Measurements from ENCODE around the gene SLC9C1. TPM values are rescaled to one million over a fixed set of nuclear protein-coding genes. Genes with fewer than 3 reads are reported as not detected.

SLC9C1 gene
- total and polyA plus RNA-seq, 7 experiments from 2014 or later: 0.08 TPM; not detected in 6

DNA sequence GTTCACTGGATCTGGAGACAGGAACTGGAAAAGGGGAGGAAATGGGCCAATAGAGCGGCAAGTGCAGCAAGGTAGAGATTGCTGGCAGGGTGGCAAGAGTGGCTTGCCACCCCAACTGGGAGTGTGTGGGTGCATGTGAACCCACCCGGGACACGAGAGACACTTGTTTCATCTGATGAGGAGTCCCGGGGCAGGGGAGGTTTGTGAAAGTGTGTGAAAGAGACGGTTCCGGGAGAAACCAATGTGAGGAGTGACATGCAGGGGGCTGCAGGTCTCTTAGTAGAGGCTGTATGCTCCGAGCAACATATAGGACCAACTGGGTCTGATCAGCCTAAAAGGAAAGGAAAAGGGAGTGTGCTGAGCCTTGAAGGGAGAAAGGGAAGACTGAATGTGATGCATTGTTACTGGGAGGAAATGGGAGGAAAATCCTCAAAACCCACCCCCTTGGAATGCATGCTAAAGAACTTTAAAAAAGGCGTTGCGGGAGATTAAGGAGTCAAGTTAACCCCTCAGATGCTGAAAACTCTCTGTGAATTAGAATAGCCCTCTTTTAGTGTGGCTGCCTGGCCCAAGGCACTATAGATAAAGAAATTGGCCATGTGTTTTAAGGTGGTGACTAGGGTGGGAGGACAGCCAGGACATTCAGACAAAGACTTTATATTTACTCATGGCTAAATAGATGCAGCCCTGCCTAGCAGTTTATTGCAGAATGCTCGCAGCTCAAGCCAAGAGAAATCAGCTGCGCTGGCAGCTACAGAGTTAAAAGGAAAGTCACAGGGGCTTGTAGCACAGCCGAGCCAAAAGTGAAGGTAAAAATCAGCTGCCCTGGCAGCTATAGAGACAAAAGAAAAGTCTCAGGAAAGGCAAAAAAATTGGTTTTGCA lies 9.1 kb upstream of the SLC9C1 start:
- ChIA-PET CTCF (interaction anchor here (1.9 to 3.1 kb wide), 2 partner anchors 10 to 192 kb away, joined by 6 to 24 read pairs; partner anchors contain the start of gene SLC9C1), POLR2A (interaction anchor here (1.0 to 2.6 kb wide), 5 partner anchors 8 to 259 kb away, joined by 3 to 10 read pairs (median 4); partner anchors contain the start of genes ATG3, SLC35A5 and SLC9C1)
- peaks cover under 1 to 10% (median 7%) of the 10 kb centered on the region in 7 donors for H3K4me1 Mint-ChIP-seq
- Histone ChIP-seq H3K4me3 (ENCODE audit: low read length) (peak overlapping the region; percentile 82), H3K27ac (ENCODE audit: low read depth, low read length) (peak overlapping the region; percentile 61), H3K9me3 (ENCODE audit: control insufficient read depth in 2 of 3, low read length in 3 of 3) (no peaks in the 10 kb centered on the region), H3K27me3 (ENCODE audit: control insufficient read depth in 2 of 2, insufficient read depth in 2 of 2, low read length in 2 of 2) (no peaks in the 10 kb centered on the region), H3K4me1 (ENCODE audit: control insufficient read depth in 2 of 2, insufficient read depth in 2 of 2, low read length in 2 of 2) (peaks cover 5 to 18% of the 10 kb centered on the region in 2 donors), H3K36me3 (ENCODE audit: control insufficient read depth in 2 of 3, insufficient read depth in 3 of 3, low read length in 3 of 3) (no peaks in the 10 kb centered on the region)
- no peaks in the 10 kb centered on the region for H3K9me3 Mint-ChIP-seq
- no peaks in the 10 kb centered on the region for H3K36me3 Mint-ChIP-seq
- ATAC-seq (peak; percentile 37), DNase-seq (peak in 1 of 9 donors; percentile 17)
- intact Hi-C loops (cut with micrococcal nuclease): loop anchor here (1.0 to 10.0 kb wide), 4 partner anchors 10 to 692 kb away; partner anchors contain the start of genes ABHD10 (in 1 of the 2), CD200R1 (in 1 of the 2) and GTPBP8 (in 1 of the 2)
- H3K27me3 Mint-ChIP-seq: no peaks in the 10 kb centered on the region
- no peak overlapping the region for H3K4me3 Mint-ChIP-seq
- no peak overlapping the region for H3K27ac Mint-ChIP-seq

DNA sequence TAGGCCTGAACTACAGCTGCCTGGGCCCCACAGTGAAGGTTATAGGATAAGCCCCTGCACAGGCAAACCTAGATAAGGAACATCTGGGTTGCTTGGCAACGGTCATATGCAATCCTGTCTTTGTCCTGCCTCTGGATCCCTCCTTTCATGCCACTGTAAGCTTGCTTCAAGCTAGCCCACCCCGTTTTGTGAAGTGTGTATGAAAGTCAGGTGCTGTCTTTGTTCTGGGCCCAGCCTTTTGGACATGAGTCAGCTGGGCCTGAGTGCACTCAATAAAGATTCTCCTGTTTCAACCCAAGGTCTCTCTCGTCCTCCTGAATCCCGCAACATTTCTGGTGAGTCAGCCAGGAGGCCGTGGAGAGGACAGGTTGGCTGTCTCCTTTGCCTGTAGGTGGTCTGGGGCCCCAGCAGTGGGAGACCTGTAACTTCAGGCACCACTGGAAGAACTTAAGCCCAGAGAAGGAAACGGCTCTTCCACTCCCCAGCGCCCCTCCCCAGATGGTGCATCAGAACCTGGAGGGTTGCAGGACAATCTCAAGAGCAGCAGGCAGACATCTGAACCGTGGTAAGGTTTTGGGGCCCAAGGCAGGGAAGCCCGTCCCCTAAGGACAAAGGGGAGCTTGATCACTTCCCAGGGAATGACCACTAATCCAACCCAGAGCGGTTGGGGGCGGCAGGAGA lies 8.3 kb upstream of the SLC9C1 start:
- Mint-ChIP-seq H3K9me3 (no peaks in the 10 kb centered on the region), H3K27me3 (no peaks in the 10 kb centered on the region), H3K4me1 (peaks cover 9 to 17% (median 15%) of the 10 kb centered on the region in 7 donors), H3K4me3 (peak overlapping the region in 2 of 10 donors; percentile 20 to 29), H3K27ac (peak overlapping the region in 2 of 9 donors; percentile 15 to 43), H3K36me3 (peaks cover 0 to 2% (median 0%) of the 10 kb centered on the region in 5 donors)
- Histone ChIP-seq H3K27ac (ENCODE audit: low read depth, low read length) (no peak overlapping the region), H3K4me3 (ENCODE audit: low read length) (no peak overlapping the region), H3K27me3 (ENCODE audit: control insufficient read depth in 2 of 2, insufficient read depth in 2 of 2, low read length in 2 of 2) (no peaks in the 10 kb centered on the region), H3K4me1 (ENCODE audit: control insufficient read depth in 2 of 2, insufficient read depth in 2 of 2, low read length in 2 of 2) (peaks cover 5 to 18% of the 10 kb centered on the region in 2 donors), H3K9me3 (ENCODE audit: control insufficient read depth in 2 of 3, low read length in 3 of 3) (no peaks in the 10 kb centered on the region), H3K36me3 (ENCODE audit: control insufficient read depth in 2 of 3, insufficient read depth in 3 of 3, low read length in 3 of 3) (no peaks in the 10 kb centered on the region)
- no peak for DNase-seq
- POLR2A ChIA-PET: no interaction called here
- intact Hi-C loops (cut with micrococcal nuclease): loop anchor here (10.0 kb wide), 3 partner anchors 327 to 693 kb away; partner anchors contain the start of genes ABHD10 (in 1 of the 2), CD200R1 (in 1 of the 2) and GTPBP8 (in 1 of the 2)
- CTCF ChIA-PET: no interaction called here
- ATAC-seq: no peak

DNA sequence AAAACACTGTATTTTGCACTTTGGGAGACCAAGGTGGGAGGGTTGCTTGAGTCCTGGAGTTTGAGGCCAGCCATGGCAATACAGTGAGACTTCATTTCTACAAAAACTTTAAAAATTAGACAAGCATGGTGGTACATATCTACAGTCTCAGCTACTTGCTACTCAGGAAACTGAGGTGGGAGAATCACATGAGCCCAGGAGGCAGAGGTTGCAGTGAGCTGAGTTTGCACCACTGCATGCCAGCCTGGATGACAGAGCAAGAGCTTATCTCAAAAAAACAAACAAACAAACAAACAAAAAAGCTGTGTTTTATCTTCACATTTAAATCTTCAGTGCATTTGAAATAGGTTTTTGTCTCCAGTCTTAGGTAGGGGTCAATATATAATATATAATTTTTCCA lies 4.8 kb upstream of the SLC9C1 start:
- H3K9me3 ChIP-seq (ENCODE audit: control insufficient read depth in 2 of 3, low read length in 3 of 3): no peaks in the 10 kb centered on the region
- H3K27me3 ChIP-seq (ENCODE audit: control insufficient read depth in 2 of 2, insufficient read depth in 2 of 2, low read length in 2 of 2): no peaks in the 10 kb centered on the region
- H3K36me3 ChIP-seq (ENCODE audit: control insufficient read depth in 2 of 3, insufficient read depth in 3 of 3, low read length in 3 of 3): no peaks in the 10 kb centered on the region
- POLR2A ChIA-PET: interaction anchor here (0.8 kb wide), 1 partner anchor 203 kb away, joined by 4 read pairs; no protein-coding TSS in a partner anchor
- Mint-ChIP-seq H3K27ac (peak overlapping the region in 2 of 9 donors; percentile 7 to 16), H3K36me3 (peaks cover 0 to 2% (median 0%) of the 10 kb centered on the region in 5 donors), H3K27me3 (no peaks in the 10 kb centered on the region), H3K9me3 (no peaks in the 10 kb centered on the region), H3K4me3 (peak overlapping the region in 1 of 10 donors; percentile 50), H3K4me1 (peaks cover 17 to 35% (median 21%) of the 10 kb centered on the region in 7 donors)
- intact Hi-C loops (cut with micrococcal nuclease): loop anchor here in 1 of 2 donors (5.0 kb wide), 1 partner anchor 171 kb away; no protein-coding TSS in a partner anchor
- ATAC-seq (no peak), DNase-seq (no peak)
- H3K4me3 ChIP-seq (ENCODE audit: low read length): no peak overlapping the region
- H3K27ac ChIP-seq (ENCODE audit: low read depth, low read length): no peak overlapping the region
- peaks cover 0 to 7% of the 10 kb centered on the region in 2 donors for H3K4me1 ChIP-seq (ENCODE audit: control insufficient read depth in 2 of 2, insufficient read depth in 2 of 2, low read length in 2 of 2)
- CTCF ChIA-PET: interaction anchor here (0.6 to 2.2 kb wide), 4 partner anchors 25 to 232 kb away, joined by 3 to 14 read pairs (median 4); no protein-coding TSS in a partner anchor

DNA sequence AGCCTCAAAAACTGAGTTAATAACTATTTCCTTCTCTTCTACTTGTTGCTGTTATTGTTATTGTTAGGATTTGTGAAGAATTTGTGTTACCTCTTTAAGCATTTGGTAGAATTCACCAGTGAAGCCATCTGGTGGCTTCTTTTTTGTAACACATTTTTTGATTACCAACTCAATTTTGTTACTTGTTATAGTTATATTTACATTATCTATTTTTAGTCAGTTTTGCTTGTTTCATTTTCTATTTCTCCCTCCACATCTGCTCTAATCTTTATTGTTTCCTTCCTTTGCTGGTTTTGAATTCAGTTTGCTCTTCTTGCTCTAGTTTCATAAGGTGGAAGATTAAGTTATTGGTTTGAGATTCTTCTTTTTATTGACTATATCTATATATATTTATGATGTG lies 3.7 kb upstream of the SLC9C1 start:
- Mint-ChIP-seq H3K36me3 (peaks cover 0 to 2% (median 0%) of the 10 kb centered on the region in 5 donors), H3K9me3 (no peaks in the 10 kb centered on the region), H3K27me3 (no peaks in the 10 kb centered on the region), H3K27ac (peak overlapping the region in 4 of 9 donors; percentile 16 to 88 (median 30)), H3K4me3 (peak overlapping the region in 9 of 10 donors; percentile 1 to 78 (median 45)), H3K4me1 (peaks cover 17 to 42% (median 29%) of the 10 kb centered on the region in 7 donors)
- intact Hi-C loops (cut with micrococcal nuclease): loop anchor here in 1 of 2 donors (5.0 kb wide), 1 partner anchor 170 kb away; no protein-coding TSS in a partner anchor
- Histone ChIP-seq H3K27ac (ENCODE audit: low read depth, low read length) (no peak overlapping the region), H3K4me3 (ENCODE audit: low read length) (no peak overlapping the region), H3K27me3 (ENCODE audit: control insufficient read depth in 2 of 2, insufficient read depth in 2 of 2, low read length in 2 of 2) (no peaks in the 10 kb centered on the region), H3K4me1 (ENCODE audit: control insufficient read depth in 2 of 2, insufficient read depth in 2 of 2, low read length in 2 of 2) (no peaks in the 10 kb centered on the region), H3K36me3 (ENCODE audit: control insufficient read depth in 2 of 3, insufficient read depth in 3 of 3, low read length in 3 of 3) (no peaks in the 10 kb centered on the region), H3K9me3 (ENCODE audit: control insufficient read depth in 2 of 3, low read length in 3 of 3) (no peaks in the 10 kb centered on the region)
- no peak for DNase-seq
- ChIA-PET CTCF (interaction anchor here (0.7 to 0.9 kb wide), 2 partner anchors 78 to 190 kb away, joined by 3 to 5 read pairs; no protein-coding TSS in a partner anchor), POLR2A (interaction anchor here (1.2 kb wide), 1 partner anchor 8 kb away, joined by 3 read pairs; no protein-coding TSS in a partner anchor)
- no peak for ATAC-seq

DNA sequence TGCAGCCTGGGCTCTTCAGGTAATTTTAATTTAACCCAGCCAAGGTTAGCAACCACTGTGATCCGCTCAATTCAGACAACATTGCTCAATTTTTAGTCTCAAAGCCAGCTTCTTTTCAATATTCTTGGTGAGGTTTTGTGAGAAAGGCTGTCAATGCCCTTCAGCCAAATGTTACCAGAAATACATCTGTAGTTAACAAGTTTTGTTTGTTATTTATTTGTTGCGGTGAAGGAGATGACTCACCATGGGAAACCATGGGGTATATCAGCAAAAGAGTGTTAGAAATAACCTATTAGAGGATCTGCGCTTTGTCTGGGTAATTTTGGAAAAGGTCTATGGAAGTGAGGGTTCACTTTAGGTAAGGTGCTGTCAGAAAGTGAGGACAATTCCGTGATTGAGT lies 5.0 kb downstream of the SLC9C1 start:
- Mint-ChIP-seq H3K9me3 (peaks cover 0 to 3% (median 0%) of the 10 kb centered on the region in 11 donors), H3K4me1 (peaks cover 0 to 8% (median 7%) of the 10 kb centered on the region in 7 donors), H3K27ac (no peak overlapping the region), H3K36me3 (no peaks in the 10 kb centered on the region), H3K4me3 (no peak overlapping the region), H3K27me3 (peaks cover 0 to 6% (median 0%) of the 10 kb centered on the region in 5 donors)
- DNase-seq: no peak
- POLR2A ChIA-PET: interaction anchor here (1.0 kb wide), 1 partner anchor 9 kb away, joined by 3 read pairs; no protein-coding TSS in a partner anchor
- Histone ChIP-seq H3K4me3 (ENCODE audit: low read length) (no peak overlapping the region), H3K27me3 (ENCODE audit: control insufficient read depth in 2 of 2, insufficient read depth in 2 of 2, low read length in 2 of 2) (no peaks in the 10 kb centered on the region), H3K4me1 (ENCODE audit: control insufficient read depth in 2 of 2, insufficient read depth in 2 of 2, low read length in 2 of 2) (no peaks in the 10 kb centered on the region), H3K9me3 (ENCODE audit: control insufficient read depth in 2 of 3, low read length in 3 of 3) (no peaks in the 10 kb centered on the region), H3K27ac (ENCODE audit: low read depth, low read length) (no peak overlapping the region), H3K36me3 (ENCODE audit: control insufficient read depth in 2 of 3, insufficient read depth in 3 of 3, low read length in 3 of 3) (no peaks in the 10 kb centered on the region)
- intact Hi-C loops (cut with micrococcal nuclease): no loop called here
- no peak for ATAC-seq
- CTCF ChIA-PET: interaction anchor here (0.7 kb wide), 1 partner anchor 177 kb away, joined by 4 read pairs; no protein-coding TSS in a partner anchor

DNA sequence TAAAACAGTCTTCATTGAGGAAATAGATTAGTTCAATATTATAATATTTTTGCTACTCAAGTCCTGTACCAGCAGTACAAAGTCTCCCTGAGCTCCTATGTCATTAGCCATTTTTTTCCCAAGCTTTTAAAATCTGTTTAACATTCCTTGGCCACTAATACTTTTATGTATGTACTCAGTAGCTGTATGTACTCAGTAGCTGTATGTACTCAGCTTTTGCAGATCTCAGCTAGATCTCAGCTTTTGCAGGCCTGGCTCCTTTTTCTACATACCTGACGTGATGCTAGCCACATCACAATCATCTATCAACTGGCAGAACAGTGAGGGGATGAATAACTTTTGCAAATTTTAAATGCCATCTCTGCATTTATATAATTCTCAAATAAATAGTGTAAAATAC lies 13.8 kb downstream of the SLC9C1 start:
- Mint-ChIP-seq H3K4me1 (no peaks in the 10 kb centered on the region), H3K27me3 (peaks cover 0 to 46% (median 14%) of the 10 kb centered on the region in 5 donors), H3K4me3 (no peak overlapping the region), H3K36me3 (no peaks in the 10 kb centered on the region), H3K27ac (no peak overlapping the region), H3K9me3 (peaks cover 0 to 1% (median 0%) of the 10 kb centered on the region in 11 donors)
- DNase-seq: no peak
- intact Hi-C loops (cut with micrococcal nuclease): no loop called here
- H3K4me3 ChIP-seq (ENCODE audit: low read length): no peak overlapping the region
- ChIA-PET POLR2A (interaction anchor here (1.0 kb wide), 1 partner anchor 9 kb away, joined by 3 read pairs; no protein-coding TSS in a partner anchor), CTCF (no interaction called here)
- H3K27me3 ChIP-seq (ENCODE audit: control insufficient read depth in 2 of 2, insufficient read depth in 2 of 2, low read length in 2 of 2): no peaks in the 10 kb centered on the region
- no peaks in the 10 kb centered on the region for H3K9me3 ChIP-seq (ENCODE audit: control insufficient read depth in 2 of 3, low read length in 3 of 3)
- H3K36me3 ChIP-seq (ENCODE audit: control insufficient read depth in 2 of 3, insufficient read depth in 3 of 3, low read length in 3 of 3): no peaks in the 10 kb centered on the region
- no peak overlapping the region for H3K27ac ChIP-seq (ENCODE audit: low read depth, low read length)
- ATAC-seq: no peak
- no peaks in the 10 kb centered on the region for H3K4me1 ChIP-seq (ENCODE audit: control insufficient read depth in 2 of 2, insufficient read depth in 2 of 2, low read length in 2 of 2)

Data from naive thymus-derived CD4-positive, alpha-beta T cell (primary cell).